Spleen (tissue), 11 donors: Measurements from ENCODE around the gene KANSL3. TPM values are rescaled to one million over a fixed set of nuclear protein-coding genes. Genes with fewer than 3 reads are reported as not detected.

Source experiments
- DNase-seq: peaks from one replicate; pipeline ENCODE4 v3.0.0-alpha.2; 2020
- H3K27ac ChIP-seq, 8 donors: fragments of 200-600 bp; sonication (generic) in 7 of 8; 1 replicate in 4 of 8; 2 replicates in 4 of 8; pipeline versions ENCODE4 v1.5.0 to v1.8.0; 2016 to 2021; ENCODE audit warnings: inconsistent platforms in 4 of 8, mild to moderate bottlenecking in 4 of 8, moderate library complexity in 1 of 8
- H3K27me3 ChIP-seq, 7 donors: fragments of 200-600 bp; sonication (generic) in 6 of 7; replicated peaks in 1 of 7; 1 replicate in 4 of 7; 2 replicates in 3 of 7; pipeline versions ENCODE4 v1.5.0 to v1.8.0; 2016 to 2021; ENCODE audit warnings: inconsistent platforms in 3 of 7, mild to moderate bottlenecking in 1 of 7
- H3K36me3 ChIP-seq, 6 donors: fragments of 200-600 bp; sonication (generic) in 5 of 6; 1 replicate in 4 of 6; 2 replicates in 2 of 6; pipeline versions ENCODE4 v1.5.0 to v1.8.0; 2016 to 2021; ENCODE audit warnings: inconsistent platforms in 2 of 6
- H3K4me1 ChIP-seq, 6 donors: fragments of 200-600 bp; sonication (generic) in 5 of 6; 1 replicate in 3 of 6; 2 replicates in 3 of 6; pipeline versions ENCODE4 v1.5.0 to v1.8.0; 2016 to 2021; ENCODE audit warnings: inconsistent platforms in 3 of 6
- H3K4me3 ChIP-seq, 8 donors: fragments of 200-600 bp; sonication (generic) in 7 of 8; 1 replicate in 4 of 8; 2 replicates in 4 of 8; pipeline versions ENCODE4 v1.5.0 to v1.8.0; 2016 to 2021; ENCODE audit warnings: inconsistent platforms in 4 of 8, mild to moderate bottlenecking in 4 of 8, moderate library complexity in 2 of 8
- H3K9me3 ChIP-seq, 8 donors: fragments of 200-600 bp; sonication (generic) in 7 of 8; 1 replicate in 4 of 8; 2 replicates in 4 of 8; pipeline versions ENCODE4 v1.5.0 to v1.8.0; 2016 to 2021; ENCODE audit warnings: inconsistent platforms in 4 of 8
- CTCF ChIP-seq, 11 experiments: fragments of 200-600 bp in 7 of 11; fragments of 450-650 bp in 4 of 11; sonication (generic) in 4 of 11; IDR thresholded peaks in 8 of 11; conservative IDR thresholded peaks in 3 of 11; 1 replicate in 7 of 11; 2 replicates in 4 of 11; pipeline versions ENCODE4 v1.4.0 to v1.8.0; 2016 to 2021; ENCODE audit warnings: antibody characterized with exemption in 11 of 11, inconsistent platforms in 4 of 11, mild to moderate bottlenecking in 1 of 11
- POLR2A ChIP-seq, 3 donors: fragments of 450-650 bp; IDR thresholded peaks; one replicate each; pipeline ENCODE4 v1.5.1; 2017; ENCODE audit warnings: antibody characterized with exemption in 3 of 3, mild to moderate bottlenecking in 1 of 3
- POLR2AphosphoS5 ChIP-seq, 3 donors: sonication (generic); formaldehyde crosslinking; IDR thresholded peaks; one replicate each; pipeline ENCODE4 v1.5.1; 2017; ENCODE audit warnings: antibody characterized with exemption in 3 of 3
- WGBS, 5 donors: extraction: QIAGEN DNeasy Blood & Tissue Kit in 3 of 5; methylation state at CpG; one replicate each; pipeline versions ENCODE4 v1.1.5 to v1.1.7; 2013 to 2018; 5-methylcytosine and 5-hydroxymethylcytosine counted together
- intact Hi-C: fragments of 100-400 bp; cut with DNase I; formaldehyde crosslinking; loops from one replicate; pipeline ENCODE4 v1.15.0; 2023; ENCODE audit warnings: low total_unique reads
- polyA plus RNA-seq, 3 donors: library from polyadenylated mRNA; stranded (reverse); fragments of 200-250 nt; gene quantifications; one replicate each; pipeline ENCODE4 v1.2.1, GENCODE V29; 2013
- total RNA-seq, 7 donors: library from RNA; depleted of rRNA in 3 of 7; stranded (reverse); fragments of >200 nt in 3 of 7; fragmentation: NEBNext Ultra II Directional in 4 of 7; extraction: Animal tissue kit (Norgen Biotek cat#: 25700) in 4 of 7; gene quantifications; one replicate each; pipeline versions ENCODE4 v1.1.0 to v1.2.1, GENCODE V29; 2016 to 2021
- donor health status: healthy with polysubstance abuse.
- donor health status: DM: no; HTN: no; CAD: no; lungs with moderate emphysema.
- donor health status: DM: no; HTN: no; CAD: no.
- donor health status: Bipolar disorder and iron deficiency.
- donor health status: healthy.
- donor health status: DM: no; HTN: no; CAD: no.
- donor health status: DM: yes; HTN: yes; CAD: no.

KANSL3 gene
- total and polyA plus RNA-seq, 10 donors, result 10.3 to 59.6 (median 48.6) TPM

- TF ChIP-seq POLR2AphosphoS5 (IDR thresholded peaks at IDR 0.05), result no peak
- TF ChIP-seq CTCF (IDR thresholded peaks at IDR 0.05 in 8 of 11, conservative IDR thresholded peaks at IDR 0.05 in 3 of 11), result no peak
- TF ChIP-seq POLR2A (IDR thresholded peaks at IDR 0.05), result no peak
- no peak overlapping the region for H3K27ac ChIP-seq
- 85 to 94% (median 91%) methylated on average over 6 of the region's 6 CpGs for WGBS, 5 donors
- no peaks in the 10 kb centered on the region for H3K27me3 ChIP-seq
- intact Hi-C loops, result no loop called here
- DNase-seq, result peak; percentile 10
- H3K4me1 ChIP-seq, result peaks cover 0 to 50% (median 17%) of the 10 kb centered on the region in 6 donors
- peaks cover 0 to 100% (median 62%) of the 10 kb centered on the region in 6 donors for H3K36me3 ChIP-seq
- H3K9me3 ChIP-seq, result no peaks in the 10 kb centered on the region
- H3K4me3 ChIP-seq, result no peak overlapping the region
Observed at GRCh38 chr2:96547731-96548171, 90.4 kb downstream of the KANSL3 start.

GRCh38 chr2:96547203-96547641, 90.9 kb downstream of the KANSL3 start:
- Histone ChIP-seq H3K4me1 (peaks cover 0 to 53% (median 20%) of the 10 kb centered on the region in 6 donors), H3K27me3 (no peaks in the 10 kb centered on the region), H3K36me3 (peaks cover 0 to 100% (median 57%) of the 10 kb centered on the region in 6 donors), H3K9me3 (no peaks in the 10 kb centered on the region), H3K4me3 (no peak overlapping the region), H3K27ac (no peak overlapping the region)
- TF ChIP-seq POLR2AphosphoS5 (IDR thresholded peaks at IDR 0.05) (peak in 1 of 3 donors; percentile 16), POLR2A (IDR thresholded peaks at IDR 0.05) (no peak), CTCF (IDR thresholded peaks at IDR 0.05 in 8 of 11, conservative IDR thresholded peaks at IDR 0.05 in 3 of 11) (no peak)
- 86 to 93% (median 88%) methylated on average over 7 of the region's 7 CpGs for WGBS, 5 donors
- DNase-seq, result peak; percentile 51
- intact Hi-C loops, result no loop called here

GRCh38 chr2:96546797-96547196, 91.3 kb downstream of the KANSL3 start:
- peaks cover 0 to 100% (median 53%) of the 10 kb centered on the region in 6 donors for H3K36me3 ChIP-seq
- no peaks in the 10 kb centered on the region for H3K9me3 ChIP-seq
- 63 to 74% (median 69%) methylated on average over 8 of the region's 8 CpGs for WGBS, 5 donors
- H3K4me1 ChIP-seq, result peaks cover 1 to 57% (median 21%) of the 10 kb centered on the region in 6 donors
- TF ChIP-seq POLR2A (IDR thresholded peaks at IDR 0.05) (no peak), POLR2AphosphoS5 (IDR thresholded peaks at IDR 0.05) (no peak), CTCF (IDR thresholded peaks at IDR 0.05 in 8 of 11, conservative IDR thresholded peaks at IDR 0.05 in 3 of 11) (no peak)
- H3K27me3 ChIP-seq, result no peaks in the 10 kb centered on the region
- no peak overlapping the region for H3K4me3 ChIP-seq
- DNase-seq, result peak; percentile 56
- peak overlapping the region in 1 of 8 donors; percentile 12 for H3K27ac ChIP-seq
- intact Hi-C loops, result no loop called here

- peaks cover 2 to 62% (median 23%) of the 10 kb centered on the region in 6 donors for H3K4me1 ChIP-seq
- peak; percentile 11 to 54 (median 12) for TF ChIP-seq POLR2AphosphoS5 (IDR thresholded peaks at IDR 0.05)
- TF ChIP-seq CTCF (IDR thresholded peaks at IDR 0.05 in 8 of 11, conservative IDR thresholded peaks at IDR 0.05 in 3 of 11), result no peak
- intact Hi-C loops, result no loop called here
- DNase-seq, result peak; percentile 61
- no peak overlapping the region for H3K4me3 ChIP-seq
- H3K36me3 ChIP-seq, result peaks cover 0 to 100% (median 48%) of the 10 kb centered on the region in 6 donors
- H3K9me3 ChIP-seq, result no peaks in the 10 kb centered on the region
- peak overlapping the region in 1 of 8 donors; percentile 12 for H3K27ac ChIP-seq
- 71 to 88% (median 81%) methylated on average over 5 of the region's 5 CpGs for WGBS, 5 donors
- H3K27me3 ChIP-seq, result no peaks in the 10 kb centered on the region
Observed at GRCh38 chr2:96546321-96546720, 91.8 kb downstream of the KANSL3 start.

Other genes with a start within 250 kb of the KANSL3 start
- gene NEURL3, start 133.0 kb downstream of the KANSL3 start, total RNA-seq, result under 1 TPM in 5 of 7 donors, not detected in 2; 0.32 to 0.98 (median 0.49) TPM
- gene NEURL3, start 133.0 kb downstream of the KANSL3 start, polyA plus RNA-seq, result 1 to 10 TPM in 1 of 3 donors, under 1 TPM in 2; 0.35 to 1.2 (median 0.79) TPM
- gene ARID5A, start 101.6 kb downstream of the KANSL3 start, total RNA-seq, result 100 to 1,000 TPM in 1 of 7 donors, 10 to 100 TPM in 6; 41.2 to 121 (median 52.8) TPM
- gene ARID5A, start 101.6 kb downstream of the KANSL3 start, polyA plus RNA-seq, result 10 to 100 TPM; 30.8 to 37.2 (median 35.4) TPM
- under 1 TPM in 5 of 7 donors, not detected in 2; 0.09 to 0.23 (median 0.13) TPM for gene FER1L5, start 4.5 kb upstream of the KANSL3 start, total RNA-seq
- gene FER1L5, start 4.5 kb upstream of the KANSL3 start, polyA plus RNA-seq, result under 1 TPM in 2 of 3 donors, not detected in 1; 0.02 to 0.06 TPM
- 10 to 100 TPM in 4 of 7 donors, 1 to 10 TPM in 3; 8.7 to 15.4 (median 10.8) TPM for gene LMAN2L, start 101.8 kb upstream of the KANSL3 start, total RNA-seq
- 1 to 10 TPM; 5.8 to 7.1 (median 7.1) TPM for gene LMAN2L, start 101.8 kb upstream of the KANSL3 start, polyA plus RNA-seq
- 10 to 100 TPM in 3 of 7 donors, 1 to 10 TPM in 4; 5.7 to 14.4 (median 9.4) TPM for gene CNNM4, start 122.6 kb upstream of the KANSL3 start, total RNA-seq
- 1 to 10 TPM; 1.5 to 3.3 (median 2.8) TPM for gene CNNM4, start 122.6 kb upstream of the KANSL3 start, polyA plus RNA-seq
- 10 to 100 TPM; 20.7 to 37.8 (median 25.6) TPM for gene CNNM3, start 178.0 kb upstream of the KANSL3 start, total RNA-seq
- 1 to 10 TPM; 3.7 to 7.8 (median 3.7) TPM for gene CNNM3, start 178.0 kb upstream of the KANSL3 start, polyA plus RNA-seq
- gene ANKRD23, start 205.7 kb upstream of the KANSL3 start, total RNA-seq, result 10 to 100 TPM in 3 of 7 donors, 1 to 10 TPM in 4; 4.6 to 19.8 (median 9.3) TPM
- 1 to 10 TPM; 2.4 to 4.9 (median 3.9) TPM for gene ANKRD23, start 205.7 kb upstream of the KANSL3 start, polyA plus RNA-seq
- 10 to 100 TPM; 13.6 to 32.2 (median 22.5) TPM for gene ANKRD39, start 219.7 kb upstream of the KANSL3 start, total RNA-seq
- gene ANKRD39, start 219.7 kb upstream of the KANSL3 start, polyA plus RNA-seq, result 10 to 100 TPM; 13.7 to 17.7 (median 15.8) TPM
- gene SEMA4C, start 231.8 kb upstream of the KANSL3 start, total RNA-seq, result 100 to 1,000 TPM in 2 of 7 donors, 10 to 100 TPM in 5; 59.7 to 205 (median 70.3) TPM
- 10 to 100 TPM in 2 of 3 donors, 1 to 10 TPM in 1; 6.1 to 37.2 (median 16.5) TPM for gene SEMA4C, start 231.8 kb upstream of the KANSL3 start, polyA plus RNA-seq